HK-2 (cell line): ENCODE results near the gene F11R.
"Not testable (repeated sequence)": the region's sequence is repeated elsewhere in the genome, so short reads cannot be mapped to it uniquely, and the experiment has no call there.

Source experiments
- DNase-seq: peaks from one replicate; pipeline ENCODE4 v3.0.0-alpha.2; 2018; ENCODE audit not compliant: unreplicated experiment

Gene F11R

DNA sequence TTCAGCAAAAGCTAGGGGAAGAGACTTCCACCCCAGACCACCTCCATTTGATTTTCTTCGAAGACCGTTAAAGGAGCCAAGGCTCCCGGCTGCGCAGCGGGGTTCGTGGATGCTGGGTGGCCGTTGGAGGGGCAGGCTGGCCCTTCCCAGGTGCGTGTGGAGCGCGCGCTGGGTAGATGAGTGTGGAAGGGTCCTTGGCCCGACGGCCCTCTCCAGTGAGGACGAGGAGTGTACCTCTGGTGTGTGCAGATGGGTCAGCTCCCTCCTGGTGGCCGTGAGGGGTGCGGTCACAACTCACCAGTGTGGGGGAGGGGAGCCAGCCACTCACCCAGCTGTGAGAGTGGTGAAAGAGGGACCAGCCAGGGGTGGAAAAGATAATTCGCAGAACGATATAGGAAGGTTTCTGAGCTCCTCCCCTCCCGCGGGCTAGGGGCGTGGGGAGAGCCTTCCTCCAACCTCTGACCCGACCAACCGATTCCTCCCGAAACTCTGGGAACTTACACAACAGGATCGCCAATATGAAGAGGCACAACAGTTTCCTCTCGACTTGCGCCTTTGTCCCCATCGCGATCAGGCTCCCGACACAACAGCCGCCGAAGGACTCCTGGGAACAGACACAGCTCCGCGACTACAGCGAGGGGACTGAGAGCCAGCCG, at the start of gene F11R:
TSS of gene F11R (minus strand) at position 644 of the 656 bp plus-strand sequence. CDS start at position 565, 79 bp downstream.
- DNase-seq: peak; percentile 59

DNA sequence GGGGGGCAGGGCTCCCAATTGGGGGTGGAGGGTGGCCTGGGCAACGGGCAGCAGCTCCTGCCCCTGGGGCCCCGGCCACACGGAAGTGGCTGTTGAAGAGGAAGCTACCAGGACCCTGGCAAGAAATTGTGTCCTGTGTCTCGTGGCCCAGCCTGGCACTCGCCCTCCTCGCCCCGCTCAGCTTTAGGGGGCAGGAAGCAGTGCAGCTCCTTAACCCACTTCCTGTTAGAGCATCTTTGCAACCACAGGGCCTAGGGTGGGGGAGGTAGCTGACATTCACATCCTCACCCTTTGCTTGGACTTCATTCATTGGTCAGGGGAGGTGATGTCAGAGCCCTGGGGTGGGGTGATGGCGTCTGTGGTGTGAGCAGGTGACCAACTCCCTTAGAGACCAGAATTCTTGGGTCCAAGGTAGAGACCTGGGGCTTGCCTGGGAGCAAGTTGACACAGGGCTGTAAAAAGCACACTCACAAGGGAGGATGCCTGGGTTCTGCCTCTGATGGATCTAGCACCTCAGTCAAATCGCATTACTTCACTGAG, 48.8 kb upstream of the F11R start, which contains the start of gene ARHGAP30:
TSS of gene ARHGAP30 (minus strand) at position 161 of the 540 bp plus-strand sequence. CDS start 267 bp downstream, outside the sequence.
- no peak for DNase-seq

DNA sequence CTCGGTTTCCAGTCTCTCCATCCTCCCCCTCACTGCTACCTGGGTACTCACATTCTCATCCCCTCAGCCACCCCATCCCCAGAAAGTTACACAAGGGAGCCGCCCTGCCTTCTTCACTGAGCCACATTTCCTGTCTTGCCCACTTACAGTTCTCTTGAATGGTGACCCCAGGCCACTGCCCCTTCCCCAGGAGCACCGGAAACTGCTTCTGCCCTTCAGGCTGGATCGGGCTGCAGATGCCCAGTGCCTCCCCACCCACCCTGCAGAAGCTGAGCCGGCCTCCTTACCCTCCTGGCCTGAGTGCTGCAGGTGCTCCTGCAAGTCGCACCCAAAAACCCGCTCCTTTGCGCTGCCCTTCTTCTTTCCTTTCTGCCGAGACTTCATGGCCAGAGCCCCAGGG, 48.3 kb upstream of the F11R start:
- DNase-seq: no peak

- no peak for DNase-seq
Measured at GRCh38 chr1:161068306-161069234, 47.6 kb upstream of the F11R start.

GRCh38 chr1:161066694-161067093, 45.7 kb upstream of the F11R start:
- DNase-seq: no peak

DNA sequence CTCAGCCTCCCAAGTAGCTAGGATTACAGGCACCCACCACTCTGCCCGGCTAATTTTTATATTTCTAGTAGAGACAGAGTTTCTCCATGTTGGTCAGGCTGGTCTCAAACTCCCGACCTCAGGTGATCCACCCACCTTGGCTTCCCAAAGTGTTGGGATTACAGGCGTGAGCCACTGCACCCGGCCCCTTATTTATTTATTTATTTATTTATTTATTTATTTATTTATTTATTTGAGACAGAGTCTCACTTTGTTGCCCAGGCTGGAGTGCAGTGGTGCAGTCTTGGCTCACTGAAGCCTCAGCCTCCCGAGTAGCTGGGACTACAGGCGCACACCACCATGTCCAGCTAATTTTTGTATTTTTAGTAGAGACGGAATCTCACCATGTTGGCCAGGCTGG, 44.7 kb upstream of the F11R start:
- not testable (repeated sequence) for DNase-seq

DNA sequence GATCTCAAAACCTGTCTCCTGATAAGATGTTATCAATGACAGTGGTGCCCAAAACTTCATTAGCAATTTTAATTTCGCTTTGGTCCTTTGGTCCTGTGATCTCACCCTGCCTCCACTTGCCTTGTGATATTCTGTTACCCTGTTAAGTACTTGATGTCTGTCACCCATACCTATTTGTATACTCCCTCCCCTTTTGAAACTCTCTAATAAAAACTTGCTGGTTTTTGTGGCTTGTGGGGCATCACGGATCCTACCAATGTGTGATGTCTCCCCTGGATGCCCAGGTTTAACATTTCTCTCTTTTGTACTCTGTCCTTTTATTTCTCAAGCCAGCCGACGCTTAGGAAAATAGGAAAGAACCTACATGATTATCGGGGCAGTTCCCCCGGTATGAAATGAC, 43.0 kb upstream of the F11R start:
- DNase-seq: not testable (repeated sequence)

DNA sequence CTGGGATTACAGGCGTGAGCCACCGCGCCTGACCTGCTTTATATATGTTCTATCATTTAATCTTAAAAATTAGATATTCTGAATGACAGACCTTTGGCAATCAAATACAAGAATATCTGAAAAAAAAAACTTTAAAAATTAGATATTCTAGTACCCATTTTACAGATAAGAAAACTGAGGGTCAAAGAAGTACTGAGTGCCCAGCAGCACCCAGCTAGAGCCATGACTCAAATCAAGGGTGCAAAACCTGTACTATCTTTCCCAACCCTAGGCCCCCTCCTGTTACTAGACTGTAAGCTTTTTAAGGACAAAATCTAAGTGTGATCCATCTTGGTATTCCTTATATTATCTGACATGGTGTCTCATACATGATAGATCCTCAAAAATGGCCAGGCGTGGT, 40.5 kb upstream of the F11R start:
- DNase-seq: no peak

GRCh38 chr1:161059293-161059692, 38.3 kb upstream of the F11R start:
- no peak for DNase-seq

- no peak for DNase-seq
Measured at GRCh38 chr1:161054805-161055204, 33.9 kb upstream of the F11R start.

DNA sequence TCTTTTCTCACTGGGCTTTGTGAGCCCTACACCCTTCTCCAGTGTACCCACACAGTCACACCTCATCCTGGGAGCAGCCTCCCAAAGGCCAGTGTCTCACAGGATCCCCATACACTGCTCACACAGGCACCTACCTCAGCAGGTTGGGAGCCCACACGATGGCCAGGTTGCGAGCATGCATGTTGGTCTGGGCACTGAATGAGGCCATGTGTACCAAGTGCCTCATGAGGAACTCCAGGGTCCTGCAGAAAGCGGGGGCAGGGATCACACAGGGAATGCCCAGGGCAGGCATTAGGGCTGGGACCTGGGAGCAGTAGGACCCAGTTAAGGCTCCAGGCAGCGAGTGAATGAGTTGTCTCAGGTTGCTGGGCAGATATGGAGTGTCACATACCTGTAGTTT, 33.3 kb upstream of the F11R start:
- no peak for DNase-seq

DNA sequence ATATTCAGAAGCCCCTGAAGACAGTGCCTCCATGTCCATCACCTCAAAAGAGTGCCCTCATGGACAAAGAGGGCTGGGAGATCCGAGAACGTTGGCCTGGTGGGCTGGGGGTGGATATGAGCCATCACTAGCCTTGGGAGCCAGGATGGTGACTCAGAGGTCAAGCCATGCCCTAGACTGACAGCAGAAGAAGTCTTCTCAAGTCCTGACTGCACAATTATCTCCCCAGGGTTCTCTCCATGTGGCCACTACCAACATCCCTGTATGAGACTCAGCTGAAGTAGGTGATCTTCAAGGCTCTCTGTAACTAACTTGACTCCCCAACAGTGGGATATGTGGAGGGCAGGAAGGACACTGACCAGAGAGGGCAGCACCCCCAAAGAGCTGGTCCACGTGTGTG, 31.9 kb upstream of the F11R start:
- no peak for DNase-seq

- no peak for DNase-seq
Measured at GRCh38 chr1:161051219-161051618, 30.3 kb upstream of the F11R start.

GRCh38 chr1:161048949-161049722, 28.2 kb upstream of the F11R start:
- DNase-seq: no peak

DNA sequence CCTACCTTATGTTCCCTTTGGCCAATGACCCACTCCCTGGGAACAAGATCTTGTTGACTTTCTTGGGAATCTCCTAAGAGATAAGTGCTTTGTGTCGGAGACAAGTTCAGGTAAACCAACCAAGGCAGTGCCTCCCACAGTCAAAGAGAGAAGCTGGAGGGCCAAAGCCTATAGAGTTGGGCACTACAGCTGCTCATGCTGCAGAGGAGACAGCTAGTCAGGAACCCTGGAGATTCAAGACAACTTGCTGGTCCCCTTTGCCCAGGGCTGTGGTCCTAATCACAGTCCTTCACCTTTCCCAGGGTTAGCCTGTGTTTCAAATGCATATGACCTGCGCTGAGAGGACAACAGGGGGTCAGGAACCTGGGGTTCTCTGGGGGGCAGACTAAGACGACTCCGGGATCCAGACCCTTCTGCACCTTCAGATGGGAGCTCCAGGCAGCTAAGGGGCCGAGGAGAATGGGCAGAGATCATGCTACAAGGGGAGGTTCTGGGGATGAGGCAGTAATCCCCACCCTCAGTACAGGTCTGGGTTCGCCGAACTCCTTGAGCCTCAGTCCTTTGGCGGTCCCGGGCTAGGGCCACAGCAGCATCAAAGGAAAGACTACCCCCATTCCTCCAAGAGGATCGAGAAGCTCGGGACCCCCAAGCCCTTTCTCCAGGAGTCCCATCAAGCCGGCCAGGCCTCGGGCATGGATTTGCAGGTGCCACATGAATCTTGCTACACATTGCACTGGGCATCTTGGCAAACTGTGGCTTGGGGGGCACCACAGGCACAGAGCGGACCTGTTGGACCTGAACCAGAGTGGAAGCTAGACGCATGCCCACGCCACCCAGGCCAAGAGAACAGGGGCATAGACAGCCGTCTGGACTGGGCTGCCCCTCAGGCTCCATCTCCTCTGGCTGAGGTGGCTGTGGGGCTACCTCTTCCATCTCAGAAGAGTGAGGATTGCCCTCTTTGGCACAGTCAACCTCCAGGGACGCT, 26.8 kb upstream of the F11R start:
- DNase-seq: no peak

GRCh38 chr1:161046605-161047228, 25.8 kb upstream of the F11R start:
- no peak for DNase-seq

DNA sequence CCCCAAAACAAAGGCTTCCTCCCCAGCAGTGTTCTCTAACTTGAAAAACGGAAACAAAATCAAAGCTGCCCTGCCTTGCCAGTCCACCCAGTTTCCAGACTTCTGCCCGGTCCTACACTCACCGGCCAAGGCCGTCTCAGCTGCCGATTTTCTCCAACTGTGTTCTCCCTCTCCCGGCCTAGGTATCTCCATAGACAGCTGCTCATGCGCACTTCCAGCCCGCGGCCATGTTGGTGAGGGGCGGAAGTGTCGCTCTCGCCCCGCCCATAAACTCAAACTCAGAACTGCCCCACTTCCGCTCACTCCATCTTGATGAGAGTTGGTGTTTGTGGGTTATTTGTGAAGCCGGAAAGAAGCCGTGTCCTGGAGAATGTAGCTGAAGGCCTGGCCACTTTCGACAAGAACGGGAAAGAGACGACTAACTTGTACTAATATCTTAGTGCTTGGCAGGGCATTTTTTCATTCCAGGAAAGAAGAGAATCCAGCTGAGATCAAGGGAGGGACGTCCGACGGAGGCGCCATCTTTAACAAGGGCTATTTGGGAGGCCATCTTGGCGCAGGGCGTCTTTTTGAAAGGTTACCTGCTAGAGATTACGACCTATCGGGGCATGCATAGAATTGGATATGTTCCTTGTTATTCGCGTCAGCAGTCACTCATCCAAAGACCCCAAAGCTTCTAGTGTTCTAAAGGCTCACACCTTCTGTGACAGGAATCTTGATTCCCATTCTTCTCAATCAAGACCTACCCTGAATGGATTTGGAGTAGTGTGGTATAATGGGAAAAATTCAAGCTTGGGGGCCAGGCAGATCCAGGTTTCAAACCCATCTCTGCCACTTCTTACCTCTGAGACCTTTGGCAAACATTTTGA, 25.0 kb upstream of the F11R start, which contains the start of gene USF1:
TSS of gene USF1 (minus strand) at position 242 of the 869 bp plus-strand sequence. CDS start 2,702 bp downstream, outside the sequence.
- DNase-seq: peak; percentile 91

GRCh38 chr1:161044908-161045735, 24.2 kb upstream of the F11R start:
- DNase-seq: peak; percentile 65
